ENCODE results near the gene SSC4D. TPM values are rescaled to one million over a fixed set of nuclear protein-coding genes. Genes with fewer than 3 reads are reported as not detected.
A peak's percentile ranks its signal among the peaks of the same experiment; 100 is the strongest.
"Not testable (repeated sequence)": the region's sequence is repeated elsewhere in the genome, so short reads cannot be mapped to it uniquely, and the experiment has no call there.

SSC4D gene
- total RNA-seq, 2 experiments from 2014 or later, result 0.44 TPM; not detected in 1

DNA sequence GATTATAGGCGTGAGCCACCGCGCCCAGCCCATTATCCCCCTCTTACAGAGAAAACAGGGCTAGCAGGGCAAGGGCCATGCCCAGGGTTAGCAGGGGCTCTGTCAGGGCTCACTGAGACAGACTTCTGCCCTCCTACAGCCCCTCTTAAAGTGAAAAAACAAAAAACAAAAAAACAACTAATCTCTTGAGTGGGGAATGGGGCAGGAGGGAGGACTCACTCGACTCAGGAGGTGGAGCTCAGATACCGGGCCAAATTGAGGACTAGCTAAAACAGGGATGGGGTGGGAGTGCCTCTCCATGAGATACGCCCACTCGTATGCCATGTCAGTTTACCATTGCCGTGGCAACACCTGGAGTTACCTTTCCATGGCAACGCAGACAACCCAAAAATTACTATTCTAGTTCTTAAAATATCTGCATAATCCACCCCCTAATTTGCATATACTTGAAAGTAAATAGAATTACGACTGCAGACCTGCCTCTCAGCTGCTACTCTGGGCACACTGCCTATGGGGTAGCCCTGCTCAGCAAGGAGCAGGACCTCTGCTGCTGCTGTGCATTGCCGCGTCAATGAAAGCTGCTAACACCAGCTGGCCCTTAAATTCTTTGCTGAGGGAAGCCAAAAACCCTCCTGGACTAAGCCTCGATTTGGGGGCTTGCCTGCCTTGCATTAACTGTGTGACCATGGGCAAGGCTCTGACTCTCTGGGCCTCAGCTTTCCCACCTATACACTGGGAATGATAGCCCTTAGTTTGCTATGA is 13.4 kb downstream of the SSC4D start:
- no peak for DNase-seq (ENCODE audit: low spot score)
- H3K9me2 ChIP-seq (ENCODE audit: insufficient read depth, low read length), result no peaks in the 10 kb centered on the region
- CTCF ChIA-PET (ENCODE audit: unreplicated experiment), result no interaction called here
- POLR2A ChIA-PET, result no interaction called here
- no peaks in the 10 kb centered on the region for H4K20me1 ChIP-seq (ENCODE audit: insufficient read depth, low read length)
- peaks cover 23% of the 10 kb centered on the region for H3K4me1 ChIP-seq (ENCODE audit: insufficient read depth, low read length, poor library complexity, severe bottlenecking)
- no TSS peak for BruUV-seq (replicated peaks)
- H3K27ac ChIP-seq (ENCODE audit: low read depth, low read length, poor library complexity, severe bottlenecking), result no peak overlapping the region
- no peaks in the 10 kb centered on the region for H3K9me3 ChIP-seq (ENCODE audit: low read length)
- H3K4me2 ChIP-seq (ENCODE audit: low read length), result no peak overlapping the region
- no peak overlapping the region for H3K4me3 ChIP-seq (ENCODE audit: low read depth, low read length, poor library complexity, severe bottlenecking)
- H3K36me3 ChIP-seq (ENCODE audit: insufficient read depth, low read length), result no peaks in the 10 kb centered on the region
- no peak for TF ChIP-seq EZH2phosphoT487 (IDR thresholded peaks at IDR 0.05; ENCODE audit: borderline replicate concordance, low read depth, low read length)
- TF ChIP-seq, protein P1, sequence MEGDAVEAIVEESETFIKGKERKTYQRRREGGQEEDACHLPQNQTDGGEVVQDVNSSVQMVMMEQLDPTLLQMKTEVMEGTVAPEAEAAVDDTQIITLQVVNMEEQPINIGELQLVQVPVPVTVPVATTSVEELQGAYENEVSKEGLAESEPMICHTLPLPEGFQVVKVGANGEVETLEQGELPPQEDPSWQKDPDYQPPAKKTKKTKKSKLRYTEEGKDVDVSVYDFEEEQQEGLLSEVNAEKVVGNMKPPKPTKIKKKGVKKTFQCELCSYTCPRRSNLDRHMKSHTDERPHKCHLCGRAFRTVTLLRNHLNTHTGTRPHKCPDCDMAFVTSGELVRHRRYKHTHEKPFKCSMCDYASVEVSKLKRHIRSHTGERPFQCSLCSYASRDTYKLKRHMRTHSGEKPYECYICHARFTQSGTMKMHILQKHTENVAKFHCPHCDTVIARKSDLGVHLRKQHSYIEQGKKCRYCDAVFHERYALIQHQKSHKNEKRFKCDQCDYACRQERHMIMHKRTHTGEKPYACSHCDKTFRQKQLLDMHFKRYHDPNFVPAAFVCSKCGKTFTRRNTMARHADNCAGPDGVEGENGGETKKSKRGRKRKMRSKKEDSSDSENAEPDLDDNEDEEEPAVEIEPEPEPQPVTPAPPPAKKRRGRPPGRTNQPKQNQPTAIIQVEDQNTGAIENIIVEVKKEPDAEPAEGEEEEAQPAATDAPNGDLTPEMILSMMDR (conservative IDR thresholded peaks at IDR 0.05; ENCODE audit: low read length), result no peak
- intact Hi-C loops (cut with micrococcal nuclease; ENCODE audit: unreplicated experiment), result no loop called here
- no peaks in the 10 kb centered on the region for H3K79me2 ChIP-seq (ENCODE audit: insufficient read depth, low read depth, low read length)
- peak overlapping the region; percentile 75; the same call in 1 of the 2 replicates for H2AFZ ChIP-seq (ENCODE audit: low read length)

DNA sequence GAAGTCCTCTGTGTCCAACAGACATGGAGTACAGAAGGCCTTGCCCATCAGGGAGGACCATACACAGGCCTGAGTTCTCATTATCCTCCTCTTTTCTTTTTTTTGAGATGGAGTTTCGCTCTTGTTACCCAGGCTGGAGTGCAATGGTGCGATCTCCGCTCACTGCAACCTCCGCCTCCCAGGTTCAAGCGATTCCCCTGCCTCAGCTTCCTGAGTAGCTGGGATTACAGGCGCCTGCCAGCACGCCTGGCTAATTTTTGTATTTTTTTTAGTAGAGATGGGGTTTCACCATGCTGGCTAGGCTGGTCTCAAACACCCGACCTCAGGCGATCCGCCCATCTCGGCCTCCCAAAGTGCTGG is 13.9 kb downstream of the SSC4D start:
- intact Hi-C loops (cut with micrococcal nuclease; ENCODE audit: unreplicated experiment); H3K79me2 ChIP-seq (ENCODE audit: insufficient read depth, low read depth, low read length); DNase-seq (ENCODE audit: low spot score); CTCF ChIA-PET (ENCODE audit: unreplicated experiment); H3K36me3 ChIP-seq (ENCODE audit: insufficient read depth, low read length); H3K4me2 ChIP-seq (ENCODE audit: low read length); H2AFZ ChIP-seq (ENCODE audit: low read length); H3K9me3 ChIP-seq (ENCODE audit: low read length); POLR2A ChIA-PET; BruUV-seq (replicated peaks); H3K4me3 ChIP-seq (ENCODE audit: low read depth, low read length, poor library complexity, severe bottlenecking); H3K27ac ChIP-seq (ENCODE audit: low read depth, low read length, poor library complexity, severe bottlenecking); H4K20me1 ChIP-seq (ENCODE audit: insufficient read depth, low read length); H3K9me2 ChIP-seq (ENCODE audit: insufficient read depth, low read length): not testable (repeated sequence)
- peaks cover 23% of the 10 kb centered on the region for H3K4me1 ChIP-seq (ENCODE audit: insufficient read depth, low read length, poor library complexity, severe bottlenecking)

- H3K36me3 ChIP-seq (ENCODE audit: insufficient read depth, low read length), result no peaks in the 10 kb centered on the region
- POLR2A ChIA-PET, result interaction anchor here (0.7 kb wide), 1 partner anchor 11 kb away, joined by 4 read pairs; no protein-coding TSS in a partner anchor
- CTCF ChIA-PET (ENCODE audit: unreplicated experiment), result no interaction called here
- H3K4me1 ChIP-seq (ENCODE audit: insufficient read depth, low read length, poor library complexity, severe bottlenecking), result peaks cover 23% of the 10 kb centered on the region
- H3K4me2 ChIP-seq (ENCODE audit: low read length), result no peak overlapping the region
- no peaks in the 10 kb centered on the region for H3K9me3 ChIP-seq (ENCODE audit: low read length)
- intact Hi-C loops (cut with micrococcal nuclease; ENCODE audit: unreplicated experiment), result no loop called here
- H3K79me2 ChIP-seq (ENCODE audit: insufficient read depth, low read depth, low read length), result no peaks in the 10 kb centered on the region
- no peaks in the 10 kb centered on the region for H3K9me2 ChIP-seq (ENCODE audit: insufficient read depth, low read length)
- H3K27ac ChIP-seq (ENCODE audit: low read depth, low read length, poor library complexity, severe bottlenecking), result no peak overlapping the region
- TF ChIP-seq, protein P1 (conservative IDR thresholded peaks at IDR 0.05; ENCODE audit: low read length), result no peak
- TF ChIP-seq EZH2phosphoT487 (IDR thresholded peaks at IDR 0.05; ENCODE audit: borderline replicate concordance, low read depth, low read length), result no peak
- H3K4me3 ChIP-seq (ENCODE audit: low read depth, low read length, poor library complexity, severe bottlenecking), result no peak overlapping the region
- no TSS peak for BruUV-seq (replicated peaks)
- no peaks in the 10 kb centered on the region for H4K20me1 ChIP-seq (ENCODE audit: insufficient read depth, low read length)
- no peak overlapping the region for H2AFZ ChIP-seq (ENCODE audit: low read length)
- no peak for DNase-seq (ENCODE audit: low spot score)
Observed at GRCh38 chr7:76394957-76395356, 14.5 kb downstream of the SSC4D start.
